IMR-90 (cell line): ENCODE results near the gene GPR84. TPM values are rescaled to one million over a fixed set of nuclear protein-coding genes. Genes with fewer than 3 reads are reported as not detected.

Source experiments
- ATAC-seq: fragments of 200-7000 bp; cut with Tn5 transposase; 2 replicates; pipeline ENCODE4 v1.9.1; 2020; ENCODE audit warnings: low read depth, mild to moderate bottlenecking, moderate library complexity
- BruUV-seq: library from RNA; stranded (reverse); fragments of 400-500 nt; replicated peaks from 2 replicates; lab custom pipeline; 2021; lab: Mats Ljungman, UMichigan
- CTCF ChIA-PET: fragments of 300-600 bp; formaldehyde crosslinking; extraction: SDS; loops from one replicate; lab custom pipeline; 2021; ENCODE audit warnings: antibody characterized with exemption; lab: Yijun Ruan, JAX
- POLR2A ChIA-PET: fragments of 300-600 bp; sonication (Branson Sonifier 250); formaldehyde crosslinking; loops from one replicate; lab custom pipeline; 2022; ENCODE audit warnings: antibody characterized with exemption; ENCODE audit not compliant: unreplicated experiment; lab: Charles Lee
- DNase-seq: peaks from one replicate; pipeline ENCODE4 v3.0.0; 2013
- H2AFZ ChIP-seq: replicated peaks from 2 replicates; pipeline ENCODE3; 2013; ENCODE audit warnings: low read length, mild to moderate bottlenecking; ENCODE audit not compliant: poor library complexity
- H2AK5ac ChIP-seq: 2 replicates; pipeline ENCODE4 v1.6.1; 2013; ENCODE audit warnings: low read depth, low read length, inconsistent platforms
- H2AK9ac ChIP-seq: replicated peaks from 2 replicates; pipeline ENCODE3; 2013; ENCODE audit warnings: mild to moderate bottlenecking, low read depth, low read length, moderate library complexity; ENCODE audit not compliant: poor library complexity
- H2BK120ac ChIP-seq: 2 replicates; pipeline ENCODE4 v1.6.1; 2013; ENCODE audit warnings: low read depth, low read length, inconsistent platforms
- H2BK15ac ChIP-seq: 3 replicates; pipeline ENCODE4 v1.6.1; 2013; ENCODE audit warnings: low read depth, low read length, inconsistent platforms
- H2BK20ac ChIP-seq: 2 replicates; pipeline ENCODE4 v1.6.1; 2013; ENCODE audit warnings: low read depth, mild to moderate bottlenecking, inconsistent platforms, low read length, moderate library complexity
- H2BK5ac ChIP-seq: 2 replicates; pipeline ENCODE4 v1.6.1; 2013; ENCODE audit warnings: mild to moderate bottlenecking, low read depth, low read length, inconsistent platforms; ENCODE audit not compliant: poor library complexity, severe bottlenecking
- H3K14ac ChIP-seq: replicated peaks from 2 replicates; pipeline ENCODE4 v1.6.1; 2013; ENCODE audit warnings: low read depth, low read length, inconsistent platforms
- H3K18ac ChIP-seq: 2 replicates; pipeline ENCODE4 v1.6.1; 2013; ENCODE audit warnings: low read depth, low read length, control low read depth
- H3K23ac ChIP-seq: 2 replicates; pipeline ENCODE4 v1.6.1; 2013; ENCODE audit warnings: low read depth, low read length, inconsistent platforms
- H3K27ac ChIP-seq: 2 replicates; pipeline ENCODE4 v1.5.1; 2013; ENCODE audit warnings: mild to moderate bottlenecking, control low read depth, low read length; ENCODE audit not compliant: insufficient read depth
- H3K27me3 ChIP-seq: 2 replicates; pipeline ENCODE4 v1.6.1; 2013; ENCODE audit warnings: low read length; ENCODE audit not compliant: control insufficient read depth, insufficient read depth
- H3K36me3 ChIP-seq: 2 replicates; pipeline ENCODE4 v1.6.1; 2013; ENCODE audit warnings: low read length, mixed read lengths; ENCODE audit not compliant: control insufficient read depth, insufficient read depth
- H3K4ac ChIP-seq: 2 replicates; pipeline ENCODE4 v1.6.1; 2013; ENCODE audit warnings: low read depth, low read length, inconsistent platforms
- H3K4me1 ChIP-seq: 2 replicates; pipeline ENCODE4 v1.6.1; 2013; ENCODE audit warnings: low read length, mixed read lengths; ENCODE audit not compliant: control insufficient read depth, insufficient read depth
- H3K4me2 ChIP-seq: 2 replicates; pipeline ENCODE4 v1.6.1; 2013; ENCODE audit warnings: low read depth, mild to moderate bottlenecking, control low read depth, low read length, moderate library complexity
- H3K4me3 ChIP-seq: 2 replicates; pipeline ENCODE4 v1.5.1; 2013; ENCODE audit warnings: low read depth, mild to moderate bottlenecking, control low read depth, low read length, moderate library complexity; ENCODE audit not compliant: insufficient read depth
- H3K56ac ChIP-seq: 2 replicates; pipeline ENCODE4 v1.6.1; 2013; ENCODE audit warnings: low read length, inconsistent platforms; ENCODE audit not compliant: insufficient read depth; ENCODE audit errors: extremely low read depth
- H3K79me1 ChIP-seq, 2 experiments: 2 replicates each; pipeline ENCODE4 v1.6.1; 2013; ENCODE audit warnings: low read length in 2 of 2, inconsistent platforms in 1 of 2, low read depth in 1 of 2
- H3K9ac ChIP-seq: 2 replicates; pipeline ENCODE4 v1.6.1; 2013; ENCODE audit warnings: low read depth, low read length, control low read depth
- H3K9me1 ChIP-seq: 2 replicates; pipeline ENCODE4 v1.6.1; 2013; ENCODE audit warnings: low read length, inconsistent platforms; ENCODE audit not compliant: insufficient read depth
- H3K9me3 ChIP-seq: 2 replicates; pipeline ENCODE4 v1.6.1; 2013; ENCODE audit warnings: low read length; ENCODE audit not compliant: control insufficient read depth, insufficient read depth
- H4K20me1 ChIP-seq: 2 replicates; pipeline ENCODE4 v1.6.1; 2013; ENCODE audit warnings: low read length, inconsistent platforms; ENCODE audit not compliant: insufficient read depth
- H4K5ac ChIP-seq: 2 replicates; pipeline ENCODE4 v1.6.1; 2013; ENCODE audit warnings: mild to moderate bottlenecking, low read depth, low read length, control low read depth
- H4K8ac ChIP-seq, 2 experiments: 2 replicates each; pipeline ENCODE4 v1.6.1; 2013; ENCODE audit warnings: low read depth in 2 of 2, low read length in 2 of 2, control low read depth in 1 of 2, inconsistent platforms in 1 of 2
- H4K91ac ChIP-seq: 2 replicates; pipeline ENCODE4 v1.6.1; 2013; ENCODE audit warnings: low read depth, low read length, inconsistent platforms; ENCODE audit not compliant: insufficient read depth
- CEBPB ChIP-seq: IDR thresholded peaks from 2 replicates; pipeline ENCODE4 v1.6.1; 2012; ENCODE audit warnings: low read depth, low read length, improper control_type of control experiment
- CHD1 ChIP-seq: IDR thresholded peaks from 2 replicates; pipeline ENCODE4 v1.6.1; 2012; ENCODE audit warnings: low read depth, low read length, improper control_type of control experiment
- MAZ ChIP-seq: IDR thresholded peaks from 2 replicates; pipeline ENCODE4 v1.6.1; 2012; ENCODE audit warnings: low read depth, mild to moderate bottlenecking, low read length, improper control_type of control experiment, moderate library complexity, borderline replicate concordance
- NFE2L2 ChIP-seq: fragments of 150-350 bp; IDR thresholded peaks from 2 replicates; pipeline ENCODE4 v1.6.1; 2016; ENCODE audit warnings: low read depth, mild to moderate bottlenecking, low read length
- POLR2A ChIP-seq: IDR thresholded peaks from 2 replicates; pipeline ENCODE4 v1.6.1; 2012; ENCODE audit warnings: mild to moderate bottlenecking, low read depth, low read length
- RAD21 ChIP-seq: IDR thresholded peaks from 2 replicates; pipeline ENCODE4 v1.6.1; 2012; ENCODE audit warnings: low read length, improper control_type of control experiment
- RFX5 ChIP-seq: IDR thresholded peaks from 2 replicates; pipeline ENCODE4 v1.8.0; 2012; ENCODE audit warnings: low read depth, mild to moderate bottlenecking, low read length, moderate library complexity
- SMC3 ChIP-seq: fragments of 150-350 bp; IDR thresholded peaks from 2 replicates; pipeline ENCODE4 v1.6.1; 2016; ENCODE audit warnings: low read depth, mild to moderate bottlenecking, antibody characterized with exemption, low read length, moderate library complexity
- WGBS, 2 experiments: methylation state at CpG; one replicate each; pipeline versions ENCODE4 v1.1.5 to v1.1.7; 2013; ENCODE audit warnings: missing lambda C conversion rate in 2 of 2; ENCODE audit not compliant: insufficient read length in 1 of 2; ENCODE audit errors: extremely low coverage in 2 of 2; 5-methylcytosine and 5-hydroxymethylcytosine counted together
- dilution Hi-C: fragments of 300-500 bp; cut with HindIII; formaldehyde crosslinking; loops from one replicate; pipeline ENCODE4 v1.14.3; 2018; ENCODE audit warnings: low sequenced_read_pairs; ENCODE audit not compliant: unreplicated experiment
- in situ Hi-C: fragments of 300-500 bp; cut with MboI; formaldehyde crosslinking; loops from 3 replicates; pipeline ENCODE4 v1.14.3; 2019; ENCODE audit warnings: low sequenced_read_pairs, inconsistent platforms, mixed read lengths
- intact Hi-C: fragments of 100-400 bp; cut with micrococcal nuclease; formaldehyde crosslinking; loops from 2 replicates; pipeline ENCODE4 v1.10.0; 2022
- polyA plus RNA-seq, 3 experiments: library from polyadenylated mRNA; depleted of rRNA; stranded (reverse); fragments of >200 nt; gene quantifications; 2 replicates each; pipeline ENCODE4 v1.2.3, GENCODE V29; 2012; ENCODE audit warnings: low replicate concordance in 1 of 3
- total RNA-seq: library from RNA; depleted of rRNA; stranded (reverse); fragments of >200 nt; gene quantifications from 2 replicates; pipeline ENCODE4 v1.2.3, GENCODE V29; 2012
- TF ChIP-seq, protein P1 (sequence below): fragments of 150-350 bp; IDR thresholded peaks from 2 replicates; pipeline ENCODE4 v1.6.1; 2017; ENCODE audit warnings: mild to moderate bottlenecking, antibody characterized with exemption, low read length, low read depth
- TF ChIP-seq, protein P2 (sequence below): conservative IDR thresholded peaks from 2 replicates; pipeline ENCODE4 v1.5.1; 2012; ENCODE audit warnings: mild to moderate bottlenecking, low read depth, low read length, improper control_type of control experiment

GPR84 gene
- total and polyA plus RNA-seq, 2 of the 4 experiments (the other 2 are of a cell fraction), result not detected

DNA sequence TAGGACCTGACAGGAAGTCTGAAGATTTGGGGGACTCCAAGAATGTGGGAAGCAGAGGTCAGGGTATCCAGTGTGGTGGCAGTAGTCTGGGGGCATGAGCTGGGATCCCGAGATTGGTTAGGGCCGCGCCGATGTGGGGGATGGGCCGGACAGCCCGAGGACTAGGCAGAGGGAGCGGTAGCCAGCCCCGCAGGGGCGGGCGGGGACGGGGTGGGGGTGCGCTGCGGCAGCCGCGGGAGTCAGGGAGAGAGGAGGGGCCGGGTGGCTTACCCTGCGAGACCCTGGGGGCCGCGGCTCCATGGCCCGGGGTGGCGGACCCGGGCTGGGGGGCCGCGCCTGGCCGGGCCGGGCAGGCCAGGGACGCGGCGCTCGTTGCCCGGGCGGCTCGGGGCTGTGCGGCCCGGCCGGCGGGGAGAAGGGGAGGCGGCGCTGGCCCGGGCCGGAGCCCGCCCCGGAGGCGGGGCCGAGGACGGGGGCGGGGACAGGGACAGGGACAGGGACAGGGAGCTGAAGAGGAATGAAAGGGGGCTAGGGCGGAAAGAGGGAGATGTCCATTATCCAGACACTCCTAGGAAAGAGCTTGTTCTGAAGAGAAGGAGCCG is 14.6 kb upstream of the GPR84 start:
- TF ChIP-seq NFE2L2 (no peak), MAZ (no peak), CEBPB (no peak), RFX5 (no peak), RAD21 (no peak), POLR2A (no peak), SMC3 (no peak), CHD1 (no peak)
- TF ChIP-seq, protein P1, sequence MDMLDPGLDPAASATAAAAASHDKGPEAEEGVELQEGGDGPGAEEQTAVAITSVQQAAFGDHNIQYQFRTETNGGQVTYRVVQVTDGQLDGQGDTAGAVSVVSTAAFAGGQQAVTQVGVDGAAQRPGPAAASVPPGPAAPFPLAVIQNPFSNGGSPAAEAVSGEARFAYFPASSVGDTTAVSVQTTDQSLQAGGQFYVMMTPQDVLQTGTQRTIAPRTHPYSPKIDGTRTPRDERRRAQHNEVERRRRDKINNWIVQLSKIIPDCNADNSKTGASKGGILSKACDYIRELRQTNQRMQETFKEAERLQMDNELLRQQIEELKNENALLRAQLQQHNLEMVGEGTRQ, result no peak
- TF ChIP-seq, protein P2, sequence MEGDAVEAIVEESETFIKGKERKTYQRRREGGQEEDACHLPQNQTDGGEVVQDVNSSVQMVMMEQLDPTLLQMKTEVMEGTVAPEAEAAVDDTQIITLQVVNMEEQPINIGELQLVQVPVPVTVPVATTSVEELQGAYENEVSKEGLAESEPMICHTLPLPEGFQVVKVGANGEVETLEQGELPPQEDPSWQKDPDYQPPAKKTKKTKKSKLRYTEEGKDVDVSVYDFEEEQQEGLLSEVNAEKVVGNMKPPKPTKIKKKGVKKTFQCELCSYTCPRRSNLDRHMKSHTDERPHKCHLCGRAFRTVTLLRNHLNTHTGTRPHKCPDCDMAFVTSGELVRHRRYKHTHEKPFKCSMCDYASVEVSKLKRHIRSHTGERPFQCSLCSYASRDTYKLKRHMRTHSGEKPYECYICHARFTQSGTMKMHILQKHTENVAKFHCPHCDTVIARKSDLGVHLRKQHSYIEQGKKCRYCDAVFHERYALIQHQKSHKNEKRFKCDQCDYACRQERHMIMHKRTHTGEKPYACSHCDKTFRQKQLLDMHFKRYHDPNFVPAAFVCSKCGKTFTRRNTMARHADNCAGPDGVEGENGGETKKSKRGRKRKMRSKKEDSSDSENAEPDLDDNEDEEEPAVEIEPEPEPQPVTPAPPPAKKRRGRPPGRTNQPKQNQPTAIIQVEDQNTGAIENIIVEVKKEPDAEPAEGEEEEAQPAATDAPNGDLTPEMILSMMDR, result no peak
- no peaks in the 10 kb centered on the region for H3K9me3 ChIP-seq
- H2AK9ac ChIP-seq, result peak overlapping the region; percentile 75
- DNase-seq (no peak), ATAC-seq (peak; percentile 90)
- H4K8ac ChIP-seq, result peak overlapping the region in 1 of 2 experiments; percentile 67; a peak in 1 of 4 replicates
- peak overlapping the region; percentile 40 for H3K4ac ChIP-seq
- peak overlapping the region; percentile 57 for H4K5ac ChIP-seq
- peak overlapping the region; percentile 83; the same call in 1 of the 2 replicates for H2AK5ac ChIP-seq
- no peak overlapping the region for H3K27ac ChIP-seq
- 0 out of 2 replicates have a peak overlapping the region, but pooled peaks have one; percentile 16 for H3K23ac ChIP-seq
- CTCF ChIA-PET, result interaction anchor here (0.5 to 2.4 kb wide), 18 partner anchors 8 to 85 kb away, joined by 3 to 15 read pairs (median 4); partner anchors contain the start of gene ITGA5
- H3K9me1 ChIP-seq, result no peaks in the 10 kb centered on the region; the same call in 1 of the 2 replicates
- no peak overlapping the region for H2BK5ac ChIP-seq
- H3K9ac ChIP-seq, result peak overlapping the region; percentile 69
- H2BK20ac ChIP-seq, result peak overlapping the region; percentile 23; the same call in 1 of the 2 replicates
- peaks cover 6% of the 10 kb centered on the region for H3K4me1 ChIP-seq
- H4K20me1 ChIP-seq, result peaks cover 4% of the 10 kb centered on the region; the same call in 1 of the 2 replicates
- H3K79me1 ChIP-seq, result peaks cover 0 to 6% of the 10 kb centered on the region in 2 experiments; a peak in 1 of 4 replicates
- POLR2A ChIA-PET, result interaction anchor here (0.7 kb wide), 2 partner anchors 97 to 99 kb away, joined by 3 read pairs; partner anchors contain the start of gene CBX5
- H4K91ac ChIP-seq, result no peak overlapping the region
- 0 out of 2 replicates have a peak overlapping the region, but pooled peaks have one; percentile 19 for H3K56ac ChIP-seq
- in situ Hi-C loops (loop anchor here (10.0 kb wide), 1 partner anchor 384 kb away; no protein-coding TSS in a partner anchor), dilution Hi-C loops (no loop called here), intact Hi-C loops (loop anchor here (1.0 kb wide), 1 partner anchor 9 kb away; no protein-coding TSS in a partner anchor)
- no peak overlapping the region for H2BK15ac ChIP-seq
- H3K27me3 ChIP-seq, result no peaks in the 10 kb centered on the region
- WGBS, 2 experiments, result 0% methylated on average over 1 of the region's 49 CpGs; no CpG with 5 or more reads in 1 of the 2 experiments
- no peaks in the 10 kb centered on the region; the same call in 1 of the 2 replicates for H3K36me3 ChIP-seq
- H2BK120ac ChIP-seq, result no peak overlapping the region
- no peak overlapping the region; the same call in 1 of the 2 replicates for H3K18ac ChIP-seq
- peak overlapping the region; percentile 85 for H2AFZ ChIP-seq
- H3K4me3 ChIP-seq, result peak overlapping the region; percentile 57
- H3K4me2 ChIP-seq, result peak overlapping the region; percentile 97
- peak overlapping the region; percentile 60; the same call in 1 of the 2 replicates for H3K14ac ChIP-seq
- no TSS peak for BruUV-seq
